ENCODE results near the gene DBP.

DBP gene

DNA sequence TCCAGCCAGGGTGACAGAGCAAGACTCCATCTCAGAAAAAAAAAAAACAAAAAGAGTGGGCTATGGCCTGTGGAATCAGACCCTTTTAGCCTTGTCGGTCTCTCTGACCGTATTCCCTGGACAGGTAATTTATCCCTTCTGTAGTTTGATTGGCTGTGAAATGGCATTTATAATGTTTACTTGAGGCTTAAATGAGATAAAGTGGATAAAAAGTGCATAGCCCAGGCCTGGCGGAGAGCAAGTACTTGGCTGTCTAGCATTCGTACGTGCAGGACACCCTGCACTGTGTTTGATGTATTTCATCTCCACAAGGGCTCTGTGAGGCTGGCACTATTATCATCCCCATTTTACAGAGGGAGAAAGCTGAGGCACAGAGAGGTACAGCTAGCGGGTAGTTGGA lies 28.6 kb upstream of the DBP start:
- peaks cover 6% of the 10 kb centered on the region for H3K4me1 ChIP-seq (ENCODE audit: insufficient read depth, low read length, poor library complexity, severe bottlenecking)
- no peaks in the 10 kb centered on the region for H4K20me1 ChIP-seq (ENCODE audit: insufficient read depth, low read length, poor library complexity, severe bottlenecking)
- TF ChIP-seq EZH2phosphoT487 (IDR thresholded peaks at IDR 0.05; ENCODE audit: borderline replicate concordance) = no peak
- TF ChIP-seq, protein P1, sequence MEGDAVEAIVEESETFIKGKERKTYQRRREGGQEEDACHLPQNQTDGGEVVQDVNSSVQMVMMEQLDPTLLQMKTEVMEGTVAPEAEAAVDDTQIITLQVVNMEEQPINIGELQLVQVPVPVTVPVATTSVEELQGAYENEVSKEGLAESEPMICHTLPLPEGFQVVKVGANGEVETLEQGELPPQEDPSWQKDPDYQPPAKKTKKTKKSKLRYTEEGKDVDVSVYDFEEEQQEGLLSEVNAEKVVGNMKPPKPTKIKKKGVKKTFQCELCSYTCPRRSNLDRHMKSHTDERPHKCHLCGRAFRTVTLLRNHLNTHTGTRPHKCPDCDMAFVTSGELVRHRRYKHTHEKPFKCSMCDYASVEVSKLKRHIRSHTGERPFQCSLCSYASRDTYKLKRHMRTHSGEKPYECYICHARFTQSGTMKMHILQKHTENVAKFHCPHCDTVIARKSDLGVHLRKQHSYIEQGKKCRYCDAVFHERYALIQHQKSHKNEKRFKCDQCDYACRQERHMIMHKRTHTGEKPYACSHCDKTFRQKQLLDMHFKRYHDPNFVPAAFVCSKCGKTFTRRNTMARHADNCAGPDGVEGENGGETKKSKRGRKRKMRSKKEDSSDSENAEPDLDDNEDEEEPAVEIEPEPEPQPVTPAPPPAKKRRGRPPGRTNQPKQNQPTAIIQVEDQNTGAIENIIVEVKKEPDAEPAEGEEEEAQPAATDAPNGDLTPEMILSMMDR (conservative IDR thresholded peaks at IDR 0.05; ENCODE audit: low read length) = no peak
- H3K36me3 ChIP-seq (ENCODE audit: insufficient read depth, low read length) = no peaks in the 10 kb centered on the region
- H3F3A ChIP-seq (ENCODE audit: low read depth) = no peaks in the 10 kb centered on the region
- H3K4me3 ChIP-seq (ENCODE audit: low read length, poor library complexity, severe bottlenecking) = no peak overlapping the region
- H3K27me3 ChIP-seq (ENCODE audit: insufficient read depth, low read length, poor library complexity, severe bottlenecking) = no peaks in the 10 kb centered on the region
- H3K79me2 ChIP-seq (ENCODE audit: insufficient read depth, low read length) = no peaks in the 10 kb centered on the region
- no peak overlapping the region for H3K4me2 ChIP-seq (ENCODE audit: low read depth, low read length, poor library complexity, severe bottlenecking)
- H3K9me2 ChIP-seq (replicated peaks; ENCODE audit: low read depth, low read length) = no peaks in the 10 kb centered on the region
- H3K9me3 ChIP-seq (ENCODE audit: insufficient read depth, low read depth, low read length) = no peaks in the 10 kb centered on the region
- H3K9ac ChIP-seq (ENCODE audit: low read depth, low read length, poor library complexity, severe bottlenecking) = no peak overlapping the region
- H2AFZ ChIP-seq (ENCODE audit: low read length) = no peak overlapping the region

DNA sequence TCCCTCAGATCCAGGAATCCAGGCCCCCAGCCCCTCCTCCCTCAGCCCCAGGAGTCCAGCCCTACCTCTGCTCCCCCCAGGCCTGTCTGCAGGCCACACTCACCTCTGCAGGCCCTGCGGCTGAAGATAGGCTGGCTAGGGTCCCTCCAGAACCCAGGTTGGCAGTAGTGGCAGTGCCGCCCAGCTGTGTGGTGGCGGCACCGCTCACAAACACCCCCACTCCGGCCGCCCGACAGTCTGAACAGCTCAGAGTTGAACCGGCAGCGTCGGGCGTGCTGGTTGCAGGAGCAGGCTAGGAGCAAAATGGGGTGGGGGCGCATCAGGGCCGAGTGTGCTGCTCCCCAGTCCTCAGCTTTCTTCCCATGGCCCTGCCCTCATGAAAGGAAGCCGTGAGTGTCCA lies 27.3 kb upstream of the DBP start:
- no peaks in the 10 kb centered on the region for H3F3A ChIP-seq (ENCODE audit: low read depth)
- no peaks in the 10 kb centered on the region for H3K9me2 ChIP-seq (replicated peaks; ENCODE audit: low read depth, low read length)
- H4K20me1 ChIP-seq (ENCODE audit: insufficient read depth, low read length, poor library complexity, severe bottlenecking) = no peaks in the 10 kb centered on the region
- no peaks in the 10 kb centered on the region for H3K27me3 ChIP-seq (ENCODE audit: insufficient read depth, low read length, poor library complexity, severe bottlenecking)
- H3K4me3 ChIP-seq (ENCODE audit: low read length, poor library complexity, severe bottlenecking) = no peak overlapping the region
- no peak for TF ChIP-seq EZH2phosphoT487 (IDR thresholded peaks at IDR 0.05; ENCODE audit: borderline replicate concordance)
- TF ChIP-seq, protein P1 (conservative IDR thresholded peaks at IDR 0.05; ENCODE audit: low read length) = no peak
- H2AFZ ChIP-seq (ENCODE audit: low read length) = no peak overlapping the region
- no peak overlapping the region for H3K9ac ChIP-seq (ENCODE audit: low read depth, low read length, poor library complexity, severe bottlenecking)
- H3K4me2 ChIP-seq (ENCODE audit: low read depth, low read length, poor library complexity, severe bottlenecking) = no peak overlapping the region
- H3K4me1 ChIP-seq (ENCODE audit: insufficient read depth, low read length, poor library complexity, severe bottlenecking) = peaks cover 8% of the 10 kb centered on the region
- no peaks in the 10 kb centered on the region for H3K9me3 ChIP-seq (ENCODE audit: insufficient read depth, low read depth, low read length)
- no peaks in the 10 kb centered on the region for H3K79me2 ChIP-seq (ENCODE audit: insufficient read depth, low read length)
- no peaks in the 10 kb centered on the region for H3K36me3 ChIP-seq (ENCODE audit: insufficient read depth, low read length)

DNA sequence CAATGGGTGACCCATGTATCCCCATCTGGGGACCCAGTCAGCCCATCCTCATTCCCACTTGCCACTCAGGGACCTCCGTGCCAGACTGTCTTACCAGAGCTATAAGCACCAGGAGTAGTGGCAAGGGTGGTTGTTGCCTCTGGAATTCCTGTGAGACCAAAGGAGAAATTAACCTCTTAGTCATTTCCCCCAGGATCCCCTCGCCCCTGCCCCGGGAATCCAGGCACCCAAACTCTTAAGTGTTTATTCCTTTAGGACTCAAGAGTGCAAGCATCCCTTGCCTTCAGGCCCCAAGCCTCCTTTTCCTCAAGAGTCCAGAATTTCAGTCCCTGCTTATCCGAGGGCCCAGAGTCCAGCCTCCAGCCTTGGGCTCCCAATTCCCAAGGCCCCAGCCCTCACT lies 26.5 kb upstream of the DBP start:
- peaks cover 8% of the 10 kb centered on the region for H3K4me1 ChIP-seq (ENCODE audit: insufficient read depth, low read length, poor library complexity, severe bottlenecking)
- no peak overlapping the region for H3K4me2 ChIP-seq (ENCODE audit: low read depth, low read length, poor library complexity, severe bottlenecking)
- H3K9me2 ChIP-seq (replicated peaks; ENCODE audit: low read depth, low read length) = no peaks in the 10 kb centered on the region
- H3K36me3 ChIP-seq (ENCODE audit: insufficient read depth, low read length) = no peaks in the 10 kb centered on the region
- H2AFZ ChIP-seq (ENCODE audit: low read length) = no peak overlapping the region
- H3K27me3 ChIP-seq (ENCODE audit: insufficient read depth, low read length, poor library complexity, severe bottlenecking) = no peaks in the 10 kb centered on the region
- no peak overlapping the region for H3K9ac ChIP-seq (ENCODE audit: low read depth, low read length, poor library complexity, severe bottlenecking)
- H3K9me3 ChIP-seq (ENCODE audit: insufficient read depth, low read depth, low read length) = no peaks in the 10 kb centered on the region
- no peaks in the 10 kb centered on the region for H3K79me2 ChIP-seq (ENCODE audit: insufficient read depth, low read length)
- TF ChIP-seq, protein P1 (conservative IDR thresholded peaks at IDR 0.05; ENCODE audit: low read length) = no peak
- TF ChIP-seq EZH2phosphoT487 (IDR thresholded peaks at IDR 0.05; ENCODE audit: borderline replicate concordance) = no peak
- H4K20me1 ChIP-seq (ENCODE audit: insufficient read depth, low read length, poor library complexity, severe bottlenecking) = no peaks in the 10 kb centered on the region
- H3K4me3 ChIP-seq (ENCODE audit: low read length, poor library complexity, severe bottlenecking) = no peak overlapping the region
- no peaks in the 10 kb centered on the region for H3F3A ChIP-seq (ENCODE audit: low read depth)

Data from Loucy (cell line).